IPS DF 4.7 (cell line): Measurements from ENCODE around the gene SMARCB1.

Source experiments
- DNase-seq: peaks from one replicate; pipeline ENCODE4 v3.0.0-alpha.2; 2013; ENCODE audit warnings: low spot score; ENCODE audit errors: extremely low read depth

Gene SMARCB1

GRCh38 chr22:23801886-23802377 lies 15.2 kb downstream of the SMARCB1 start:
- no peak for DNase-seq

GRCh38 chr22:23803001-23803819 lies 16.4 kb downstream of the SMARCB1 start:
- no peak for DNase-seq

DNA sequence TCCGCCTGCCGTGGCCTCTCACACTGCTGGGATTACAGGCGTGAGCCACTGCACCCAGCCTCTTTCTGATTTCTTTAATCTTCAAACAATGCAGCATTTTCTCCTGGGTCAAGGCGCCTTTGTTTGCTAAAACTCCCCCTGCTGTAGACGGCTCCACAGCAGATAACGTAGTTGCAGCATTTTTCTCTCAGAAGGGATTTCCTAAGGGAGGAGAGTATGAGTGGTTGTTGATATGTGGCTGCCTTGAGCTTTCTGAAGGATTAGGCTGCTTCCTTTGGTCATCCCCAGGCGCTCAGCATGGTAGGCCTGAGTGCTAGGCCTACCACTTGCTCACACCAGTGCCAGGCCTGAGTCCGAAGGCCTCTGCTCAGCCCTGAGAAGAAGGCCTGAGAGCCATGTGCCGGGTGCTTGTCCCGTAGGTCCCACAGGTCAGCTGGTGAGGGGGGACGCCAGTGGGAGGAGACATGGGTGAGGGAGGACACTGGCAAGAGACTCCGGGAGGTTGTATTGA lies 18.1 kb downstream of the SMARCB1 start:
- DNase-seq = no peak

GRCh38 chr22:23806837-23807236 lies 20.1 kb downstream of the SMARCB1 start:
- DNase-seq = no peak

GRCh38 chr22:23812378-23812777 lies 25.6 kb downstream of the SMARCB1 start:
- DNase-seq = no peak

DNA sequence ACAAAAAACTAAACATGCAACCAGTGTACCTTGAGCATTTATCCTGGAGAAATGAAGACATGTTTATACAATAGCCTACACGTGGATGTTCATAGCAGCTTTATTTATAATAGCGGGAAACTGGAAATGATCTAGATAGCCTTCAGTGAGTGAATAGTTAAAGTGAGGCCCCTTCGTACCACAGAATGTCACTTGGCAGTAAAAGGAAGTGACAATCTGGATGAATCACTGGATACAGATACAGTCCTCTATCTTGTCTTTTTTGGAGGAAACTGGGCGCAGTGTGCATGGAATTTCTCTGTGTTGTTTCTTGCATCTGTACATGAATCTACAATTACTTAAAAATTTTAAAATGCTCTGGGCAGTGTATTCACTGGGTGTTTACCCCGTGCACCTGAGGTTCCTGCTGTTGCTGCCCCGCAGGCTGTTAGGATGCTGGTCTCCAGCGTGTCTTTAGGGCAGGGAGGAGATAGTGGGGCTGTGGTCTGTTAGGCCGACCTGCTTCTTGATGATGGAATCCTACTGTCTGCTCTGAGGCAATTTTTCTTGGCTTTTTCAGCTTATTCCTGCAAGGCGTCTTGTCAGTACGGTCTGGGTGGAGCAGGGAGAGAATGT lies 28.9 kb downstream of the SMARCB1 start:
- DNase-seq = no peak

- DNase-seq = no peak
Observed at GRCh38 chr22:23816156-23816976, 29.6 kb downstream of the SMARCB1 start.

DNA sequence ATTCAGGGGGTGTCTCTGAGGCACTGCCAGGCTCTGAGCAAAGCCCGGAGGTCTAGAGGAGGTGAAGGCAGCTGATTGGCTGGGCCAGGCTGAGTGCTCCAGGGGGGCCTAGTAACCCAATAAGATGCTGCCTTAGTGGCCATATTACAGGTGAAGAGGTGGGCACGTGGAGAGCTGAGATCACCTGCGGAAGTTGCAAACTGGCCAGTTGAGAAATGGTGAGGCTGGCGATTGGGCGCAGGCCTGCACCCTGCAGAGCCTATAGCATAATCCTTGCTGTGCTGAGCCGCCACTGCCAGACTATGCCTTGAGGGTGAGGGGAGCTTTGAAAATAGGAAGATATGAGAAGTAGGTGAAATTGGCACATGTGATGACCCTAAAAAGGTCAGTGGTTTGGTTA lies 30.4 kb downstream of the SMARCB1 start:
- DNase-seq = no peak

DNA sequence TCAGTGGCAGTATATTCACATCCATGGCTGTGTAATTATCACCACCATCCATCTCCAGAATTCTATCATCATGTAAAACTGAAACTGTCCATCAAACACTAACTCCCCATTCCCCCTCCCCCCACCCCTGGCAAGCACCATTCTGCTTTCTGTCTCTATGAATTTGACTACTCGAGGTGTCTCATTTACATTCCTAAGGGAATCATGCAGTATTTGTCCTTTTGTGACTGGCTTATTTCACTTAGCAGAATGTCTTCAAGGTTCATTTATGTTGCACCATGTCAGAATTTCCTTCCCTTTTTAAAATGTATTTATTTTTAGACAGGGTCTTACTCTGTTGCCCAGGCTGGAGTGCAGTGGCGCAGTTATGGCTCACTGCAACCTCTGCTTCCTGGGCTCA lies 31.8 kb downstream of the SMARCB1 start:
- no peak for DNase-seq

GRCh38 chr22:23820748-23821211 lies 34.0 kb downstream of the SMARCB1 start:
- no peak for DNase-seq

- no peak for DNase-seq
Observed at GRCh38 chr22:23822101-23822671, 35.4 kb downstream of the SMARCB1 start.

GRCh38 chr22:23823331-23823791 lies 36.6 kb downstream of the SMARCB1 start:
- DNase-seq = no peak

DNA sequence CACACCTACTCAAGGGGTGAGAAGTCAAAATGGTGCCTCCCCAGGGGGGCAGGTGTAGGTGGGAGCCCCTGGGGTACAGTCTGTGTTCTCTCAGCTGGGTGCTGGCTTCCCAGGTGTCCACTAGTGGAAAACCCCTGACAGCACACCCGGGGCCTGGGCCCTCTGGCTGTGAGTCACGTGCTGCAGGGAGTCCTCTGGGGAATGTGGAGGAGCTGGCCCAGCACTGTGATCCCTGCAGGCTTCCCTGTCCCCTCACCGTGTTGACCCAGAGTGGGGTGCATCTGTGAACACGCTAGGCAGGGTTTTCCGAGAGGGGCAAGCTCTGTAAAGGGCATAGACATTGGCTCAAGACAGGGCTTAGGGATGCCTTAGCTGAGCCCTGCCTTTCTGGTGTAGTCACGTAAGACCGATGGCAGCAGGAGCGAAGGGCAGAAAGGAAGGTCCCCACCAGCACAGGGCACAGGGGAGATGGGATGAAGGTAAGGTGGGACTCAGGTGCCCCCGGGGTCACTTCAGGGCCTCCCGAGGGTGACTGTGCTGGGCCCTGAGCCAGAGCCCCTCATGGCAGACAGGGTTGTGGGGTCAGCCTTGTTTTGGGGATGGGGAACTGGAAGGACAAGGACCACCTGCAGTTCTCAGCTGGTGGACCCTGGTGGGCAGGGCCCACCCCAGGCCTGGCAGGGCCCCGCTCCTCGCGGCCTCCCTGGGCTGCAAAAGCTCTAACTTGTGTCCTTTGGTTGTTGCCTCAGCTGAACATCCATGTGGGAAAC lies 37.9 kb downstream of the SMARCB1 start:
- DNase-seq = no peak

GRCh38 chr22:23825246-23825905 lies 38.6 kb downstream of the SMARCB1 start:
- no peak for DNase-seq

- no peak for DNase-seq
Observed at GRCh38 chr22:23826510-23827350, 40.0 kb downstream of the SMARCB1 start.

- no peak for DNase-seq
Observed at GRCh38 chr22:23827351-23827995, 40.7 kb downstream of the SMARCB1 start.

GRCh38 chr22:23828800-23829680 lies 42.3 kb downstream of the SMARCB1 start:
- no peak for DNase-seq
